Peyer's patch (tissue), 4 donors: ENCODE results near the gene AIFM1. TPM values are rescaled to one million over a fixed set of nuclear protein-coding genes. Genes with fewer than 3 reads are reported as not detected.
A peak's percentile ranks its signal among the peaks of the same experiment; 100 is the strongest.

Source experiments
- DNase-seq, 3 donors: peaks; one replicate each; pipeline ENCODE4 v3.0.0-alpha.2; 2017 to 2019
- H3K27ac ChIP-seq, 4 donors: fragments of 200-600 bp; sonication (generic); one replicate each; pipeline ENCODE4 v1.5.1; 2016 to 2019
- H3K27me3 ChIP-seq, 2 donors: fragments of 200-600 bp; sonication (generic); one replicate each; pipeline ENCODE4 v1.5.1; 2019
- H3K36me3 ChIP-seq, 3 donors: fragments of 200-600 bp; sonication (generic); one replicate each; pipeline ENCODE4 v1.5.1; 2016 to 2019
- H3K4me1 ChIP-seq, 4 donors: fragments of 200-600 bp; sonication (generic); one replicate each; pipeline ENCODE4 v1.5.1; 2016 to 2019
- H3K4me3 ChIP-seq, 4 donors: fragments of 200-600 bp; sonication (generic); 1 replicate in 3 of 4; 2 replicates in 1 of 4; pipeline ENCODE4 v1.5.1; 2016 to 2019; ENCODE audit warnings: mild to moderate bottlenecking in 1 of 4
- H3K9me3 ChIP-seq, 4 donors: fragments of 200-600 bp; sonication (generic); one replicate each; pipeline ENCODE4 v1.5.1; 2016 to 2019; ENCODE audit warnings: mild to moderate bottlenecking in 1 of 4
- CTCF ChIP-seq, 6 experiments: fragments of 450-650 bp in 4 of 6; fragments of 200-600 bp in 2 of 6; sonication (generic) in 1 of 6; IDR thresholded peaks; one replicate each; pipeline ENCODE4 v1.5.1; 2017 to 2019; ENCODE audit warnings: antibody characterized with exemption in 6 of 6, mild to moderate bottlenecking in 3 of 6, moderate library complexity in 1 of 6
- POLR2A ChIP-seq, 2 donors: fragments of 450-650 bp; IDR thresholded peaks; one replicate each; pipeline ENCODE4 v1.5.1; 2017; ENCODE audit warnings: antibody characterized with exemption in 2 of 2, mild to moderate bottlenecking in 2 of 2, moderate library complexity in 2 of 2
- total RNA-seq, 4 donors: library from RNA; depleted of rRNA; stranded (reverse); fragments of >200 nt; gene quantifications; one replicate each; pipeline ENCODE4 v1.1.0, GENCODE V29; 2016

Gene AIFM1
- total RNA-seq, 4 donors from 2014 or later: 16.5 to 44.9 (median 37.4) TPM

- Histone ChIP-seq H3K36me3 (no peaks in the 10 kb centered on the region), H3K4me1 (peaks cover 0 to 30% (median 4%) of the 10 kb centered on the region in 4 donors), H3K27ac (peak overlapping the region; percentile 40 to 80 (median 59)), H3K9me3 (no peaks in the 10 kb centered on the region), H3K4me3 (no peak overlapping the region), H3K27me3 (no peaks in the 10 kb centered on the region)
- DNase-seq: no peak
- TF ChIP-seq CTCF (IDR thresholded peaks at IDR 0.05): no peak
- TF ChIP-seq POLR2A (IDR thresholded peaks at IDR 0.05): no peak
These were observed 67.5 kb downstream of the AIFM1 start for GRCh38 chrX:130098210-130098552.

- no peaks in the 10 kb centered on the region for H3K9me3 ChIP-seq
- H3K27me3 ChIP-seq: no peaks in the 10 kb centered on the region
- H3K36me3 ChIP-seq: no peaks in the 10 kb centered on the region
- DNase-seq: peak in 2 of 3 donors; percentile 71 to 82
- peak overlapping the region; percentile 40 to 80 (median 59) for H3K27ac ChIP-seq
- no peak for TF ChIP-seq CTCF (IDR thresholded peaks at IDR 0.05)
- no peak for TF ChIP-seq POLR2A (IDR thresholded peaks at IDR 0.05)
- H3K4me3 ChIP-seq: no peak overlapping the region
- peaks cover 0 to 30% (median 6%) of the 10 kb centered on the region in 4 donors for H3K4me1 ChIP-seq
These were observed 68.0 kb downstream of the AIFM1 start for GRCh38 chrX:130097507-130098209.

GRCh38 chrX:130095249-130096030 is 70.2 kb downstream of the AIFM1 start:
- peaks cover 0 to 30% (median 7%) of the 10 kb centered on the region in 4 donors for H3K4me1 ChIP-seq
- H3K36me3 ChIP-seq: no peaks in the 10 kb centered on the region
- no peak for DNase-seq
- peak overlapping the region in 1 of 4 donors; percentile 1 for H3K27ac ChIP-seq
- no peak overlapping the region for H3K4me3 ChIP-seq
- no peaks in the 10 kb centered on the region for H3K27me3 ChIP-seq
- H3K9me3 ChIP-seq: no peaks in the 10 kb centered on the region
- TF ChIP-seq POLR2A (IDR thresholded peaks at IDR 0.05) (no peak), CTCF (IDR thresholded peaks at IDR 0.05) (no peak)

- H3K36me3 ChIP-seq: no peaks in the 10 kb centered on the region
- H3K4me1 ChIP-seq: peaks cover 0 to 23% (median 5%) of the 10 kb centered on the region in 4 donors
- no peak for DNase-seq
- no peaks in the 10 kb centered on the region for H3K9me3 ChIP-seq
- no peak overlapping the region for H3K4me3 ChIP-seq
- no peak overlapping the region for H3K27ac ChIP-seq
- TF ChIP-seq POLR2A (IDR thresholded peaks at IDR 0.05) (no peak), CTCF (IDR thresholded peaks at IDR 0.05) (no peak)
- H3K27me3 ChIP-seq: no peaks in the 10 kb centered on the region
These were observed 70.9 kb downstream of the AIFM1 start for GRCh38 chrX:130094696-130095095.

GRCh38 chrX:130093271-130093670 is 72.4 kb downstream of the AIFM1 start:
- Histone ChIP-seq H3K27ac (peak overlapping the region in 2 of 4 donors; percentile 59 to 78), H3K9me3 (no peaks in the 10 kb centered on the region), H3K4me1 (peaks cover 0 to 8% (median 4%) of the 10 kb centered on the region in 4 donors), H3K36me3 (no peaks in the 10 kb centered on the region), H3K4me3 (no peak overlapping the region), H3K27me3 (no peaks in the 10 kb centered on the region)
- TF ChIP-seq CTCF (IDR thresholded peaks at IDR 0.05): no peak
- TF ChIP-seq POLR2A (IDR thresholded peaks at IDR 0.05): no peak
- DNase-seq: no peak
